ENCODE measurements around the gene BCKDK. TPM values are rescaled to one million over a fixed set of nuclear protein-coding genes. Genes with fewer than 3 reads are reported as not detected.

BCKDK gene
- total and polyA plus RNA-seq, 2 of the 13 experiments (the other 11 are each of a cell fraction or from before 2014, with no cell fraction given) = 24.9 to 42.6 TPM

GRCh38 chr16:31081428-31082351 lies 26.5 kb upstream of the BCKDK start:
- H3K36me3 ChIP-seq (replicated peaks in 1 of 2; ENCODE audit: control insufficient read depth in 1 of 2, insufficient read depth in 2 of 2, low read length in 2 of 2) = peaks cover 29 to 45% of the 10 kb centered on the region in 2 experiments
- peaks cover under 1% of the 10 kb centered on the region for H3K79me2 ChIP-seq (ENCODE audit: insufficient read depth, low read length)
- no peak overlapping the region for H2AFZ ChIP-seq (ENCODE audit: low read length)
- WGBS (ENCODE audit: low lambda C conversion rate) = 96% methylated on average over 26 of the region's 26 CpGs
- H3K27me3 ChIP-seq (ENCODE audit: control insufficient read depth in 1 of 2, insufficient read depth in 2 of 2, low read length in 2 of 2) = no peaks in the 10 kb centered on the region
- no peak overlapping the region for H3K4me3 ChIP-seq (replicated peaks in 1 of 3; ENCODE audit: insufficient read depth in 1 of 3, low read depth in 2 of 3, low read length in 3 of 3)
- no peaks in the 10 kb centered on the region for H3K9me3 ChIP-seq (ENCODE audit: low read length)
- no peak overlapping the region for H3K27ac ChIP-seq (ENCODE audit: extremely low read length, insufficient read depth, low read length)
- H4K20me1 ChIP-seq (ENCODE audit: insufficient read depth, low read length) = no peaks in the 10 kb centered on the region
- peak; percentile 73 for TF ChIP-seq RBFOX2 (IDR thresholded peaks at IDR 0.05; ENCODE audit: low read depth, low read length)
- TF ChIP-seq AGO2 (optimal IDR thresholded peaks at IDR 0.05; ENCODE audit: low read depth, low read length) = peak; percentile 98
- TF ChIP-seq AGO1 (IDR thresholded peaks at IDR 0.05; ENCODE audit: low read depth, low read length, poor library complexity, severe bottlenecking) = peak; percentile 8
- no peak for TF ChIP-seq KLF13 (CRISPR knock-in tag; IDR thresholded peaks at IDR 0.05)
- peak; percentile 58; the same call in 1 of the 2 replicates for TF ChIP-seq POLR2G (IDR thresholded peaks at IDR 0.05; ENCODE audit: low read depth, low read length)
- peak in 1 of 2 experiments; percentile 34; a peak in 1 of 4 replicates for TF ChIP-seq POLR2A (IDR thresholded peaks at IDR 0.05; ENCODE audit: insufficient read depth in 1 of 2, low read depth in 2 of 2, low read length in 2 of 2)
- no peak for TF ChIP-seq GRHL1 (CRISPR knock-in tag; conservative IDR thresholded peaks at IDR 0.05)
- peak; percentile 5 for TF ChIP-seq RBM22 (optimal IDR thresholded peaks at IDR 0.05; ENCODE audit: low read length)
- H3K4me2 ChIP-seq (ENCODE audit: low read depth, low read length) = no peak overlapping the region
- BruUV-seq (replicated peaks) = no TSS peak
- FAIRE-seq (no peak), ATAC-seq (no peak), DNase-seq (ENCODE audit: low spot score) (no peak)
- ChIA-PET CTCF (ENCODE audit: low intra/inter-chr PET ratio, low total read pairs) (no interaction called here), POLR2A (no interaction called here)
- in situ Hi-C loops (cut with HindIII; ENCODE audit: extremely low pct_ligation_motif_present, low pct_unique_long_range_greater_than_20kb) (no loop called here), intact Hi-C loops (cut with micrococcal nuclease; ENCODE audit: unreplicated experiment) (no loop called here)
- no peaks in the 10 kb centered on the region for H3K4me1 ChIP-seq (ENCODE audit: insufficient read depth, low read length)
- H3K9ac ChIP-seq (ENCODE audit: insufficient read depth, low read depth, low read length) = no peak overlapping the region
